ENCODE data around the gene ABCB11.
A peak's percentile ranks its signal among the peaks of the same experiment; 100 is the strongest.
"Not testable (repeated sequence)": the region's sequence is repeated elsewhere in the genome, so short reads cannot be mapped to it uniquely, and the experiment has no call there.

ABCB11 gene

GRCh38 chr2:169031202-169031601 lies at the start of gene ABCB11:
TSS of gene ABCB11 (minus strand) at chr2:169031324. CDS start at chr2:169018125, 13,199 bp downstream.
- no peak for DNase-seq (ENCODE audit: extremely low read depth in 1 of 2, low read depth in 1 of 2)

- no peak for DNase-seq (ENCODE audit: extremely low read depth in 1 of 2, low read depth in 1 of 2)
Observed at GRCh38 chr2:169080250-169081069, 49.3 kb upstream of the ABCB11 start.

- DNase-seq (ENCODE audit: extremely low read depth in 1 of 2, low read depth in 1 of 2): no peak
Observed at GRCh38 chr2:169077674-169078240, 46.6 kb upstream of the ABCB11 start.

- no peak for DNase-seq (ENCODE audit: extremely low read depth in 1 of 2, low read depth in 1 of 2)
Observed at GRCh38 chr2:169073963-169074751, 43.0 kb upstream of the ABCB11 start.

DNA sequence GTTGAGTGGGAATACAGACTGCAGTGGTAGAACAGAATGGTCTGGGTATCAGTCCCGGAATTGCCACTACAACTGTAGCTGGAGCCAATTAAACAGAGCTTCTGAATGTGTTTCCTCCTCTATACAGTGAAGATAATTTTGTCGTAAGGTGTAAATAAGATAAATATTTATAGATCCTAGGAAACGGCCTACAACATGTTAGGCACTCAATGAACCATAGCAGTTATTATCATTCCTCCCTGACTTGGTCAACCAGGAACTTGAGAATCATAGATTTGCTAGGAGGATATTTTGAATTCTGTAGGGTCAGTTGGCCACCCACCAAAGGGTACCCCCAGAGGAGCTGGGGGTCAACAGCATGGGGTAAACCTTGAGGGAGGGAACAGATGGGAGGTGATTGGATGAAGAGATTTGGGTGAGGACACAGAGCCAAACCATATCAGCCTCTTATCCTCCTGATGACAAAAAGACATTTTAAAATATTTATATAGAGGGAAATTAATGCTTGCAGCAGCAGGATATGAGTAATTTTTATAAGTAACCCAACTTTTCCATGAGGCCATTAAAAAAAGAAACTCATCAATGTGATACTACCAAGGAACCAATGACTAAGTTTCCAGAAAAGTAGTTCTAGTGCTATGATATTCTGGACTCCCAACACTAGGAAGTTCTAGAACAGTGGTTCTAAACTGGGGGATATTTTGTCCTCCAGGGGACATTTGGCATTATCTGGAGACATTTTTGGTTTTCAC lies 42.3 kb upstream of the ABCB11 start:
- DNase-seq (ENCODE audit: extremely low read depth in 1 of 2, low read depth in 1 of 2): no peak

DNA sequence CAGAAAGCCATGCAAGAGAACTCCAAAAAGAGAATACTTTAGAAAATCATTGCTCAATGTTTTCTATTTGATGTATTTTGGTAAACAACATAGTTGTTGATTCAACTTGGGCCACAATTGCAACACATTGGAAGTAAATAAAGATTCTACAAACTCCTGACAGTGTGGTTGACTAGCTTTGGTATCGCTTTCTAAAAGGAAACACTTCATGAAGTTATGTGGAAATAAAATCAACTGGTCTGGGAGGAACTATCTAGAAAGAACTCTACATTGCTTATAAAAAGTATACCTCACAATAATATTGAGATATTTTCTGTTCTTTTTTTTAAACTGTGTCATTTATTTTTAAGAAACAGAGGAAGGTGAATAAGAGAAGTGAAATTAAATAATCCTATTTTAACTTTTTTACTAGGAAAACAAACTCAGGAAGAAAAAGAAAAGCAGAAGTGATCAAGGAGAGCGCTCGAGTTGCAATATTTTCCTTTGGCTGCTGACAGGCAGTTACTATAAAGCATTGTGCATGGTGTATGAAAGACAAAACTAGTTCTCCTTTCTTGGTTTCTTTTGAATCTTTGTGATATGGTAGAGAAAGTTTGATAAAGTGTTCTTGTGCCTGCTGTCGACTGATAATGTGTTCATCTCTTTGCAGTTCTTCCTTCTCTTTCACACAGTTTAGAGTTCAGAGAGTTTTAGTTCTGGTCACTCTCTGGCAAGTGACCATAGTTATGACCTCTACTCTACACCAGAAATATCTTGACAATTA lies 41.2 kb upstream of the ABCB11 start:
- no peak for DNase-seq (ENCODE audit: extremely low read depth in 1 of 2, low read depth in 1 of 2)

DNA sequence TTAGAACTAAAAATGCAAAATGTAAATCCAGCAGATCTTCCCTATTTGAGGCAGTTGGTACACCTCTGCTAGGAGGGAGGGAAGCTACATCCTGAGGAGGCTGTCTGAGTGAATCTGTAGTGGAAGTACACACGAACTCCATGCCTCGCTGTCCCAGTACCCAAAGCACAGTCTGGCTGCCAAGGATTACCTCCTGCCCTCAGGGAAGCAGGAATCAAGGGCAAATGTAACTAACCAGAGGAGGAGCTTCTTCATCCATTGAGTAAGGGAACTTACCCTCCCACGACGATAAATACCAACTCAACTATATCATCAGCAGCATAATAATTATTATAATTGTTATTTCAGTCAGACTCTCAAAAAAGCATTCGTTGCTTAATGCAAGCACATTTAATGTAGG lies 40.3 kb upstream of the ABCB11 start:
- DNase-seq (ENCODE audit: extremely low read depth in 1 of 2, low read depth in 1 of 2): no peak

DNA sequence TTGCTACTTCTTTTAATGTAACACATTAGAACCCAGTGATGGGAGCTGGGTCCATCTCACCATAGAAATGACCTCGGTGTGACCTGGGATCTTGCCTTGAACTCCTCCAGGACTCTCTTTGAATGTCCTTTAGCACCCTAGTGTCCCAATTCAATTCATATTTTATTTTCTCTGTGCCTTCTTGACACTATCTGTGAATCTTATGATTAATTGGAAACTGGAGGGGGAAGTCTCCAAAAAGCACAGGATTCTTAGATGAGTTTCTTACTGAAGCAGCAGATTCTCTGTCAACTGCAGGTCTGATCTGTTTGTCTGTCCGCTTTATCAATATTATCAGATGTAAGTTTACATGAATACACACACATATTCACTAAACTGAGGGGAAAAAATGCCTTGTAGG lies 38.7 kb upstream of the ABCB11 start:
- DNase-seq (ENCODE audit: extremely low read depth in 1 of 2, low read depth in 1 of 2): no peak

GRCh38 chr2:169069341-169069740 lies 38.2 kb upstream of the ABCB11 start, which contains the start of gene DHRS9:
TSS of gene DHRS9 (plus strand) at chr2:169069563. CDS start at chr2:169081582, 12,019 bp downstream.
- peak in 1 of 2 donors; percentile 44 for DNase-seq (ENCODE audit: extremely low read depth in 1 of 2, low read depth in 1 of 2)

DNA sequence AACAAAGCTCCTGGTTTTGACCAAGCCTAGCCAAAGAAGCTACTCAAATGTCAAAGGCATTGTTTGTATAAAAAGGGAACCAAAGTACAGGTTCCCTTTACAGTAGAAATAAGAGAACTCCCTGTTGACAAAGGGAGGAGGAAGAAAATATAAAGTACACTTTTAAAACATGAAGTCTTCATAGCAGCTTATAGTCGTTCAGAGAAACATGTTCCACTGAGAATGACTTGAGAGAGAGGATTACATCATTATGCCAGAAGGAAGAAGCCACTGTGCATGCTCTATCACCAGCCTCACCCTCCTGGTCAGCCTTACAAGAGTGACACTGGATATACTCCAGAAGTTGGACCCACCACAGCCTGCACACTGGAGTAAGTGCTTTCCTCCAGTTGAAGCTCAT lies 35.8 kb upstream of the ABCB11 start:
- DNase-seq (ENCODE audit: extremely low read depth in 1 of 2, low read depth in 1 of 2): no peak

DNA sequence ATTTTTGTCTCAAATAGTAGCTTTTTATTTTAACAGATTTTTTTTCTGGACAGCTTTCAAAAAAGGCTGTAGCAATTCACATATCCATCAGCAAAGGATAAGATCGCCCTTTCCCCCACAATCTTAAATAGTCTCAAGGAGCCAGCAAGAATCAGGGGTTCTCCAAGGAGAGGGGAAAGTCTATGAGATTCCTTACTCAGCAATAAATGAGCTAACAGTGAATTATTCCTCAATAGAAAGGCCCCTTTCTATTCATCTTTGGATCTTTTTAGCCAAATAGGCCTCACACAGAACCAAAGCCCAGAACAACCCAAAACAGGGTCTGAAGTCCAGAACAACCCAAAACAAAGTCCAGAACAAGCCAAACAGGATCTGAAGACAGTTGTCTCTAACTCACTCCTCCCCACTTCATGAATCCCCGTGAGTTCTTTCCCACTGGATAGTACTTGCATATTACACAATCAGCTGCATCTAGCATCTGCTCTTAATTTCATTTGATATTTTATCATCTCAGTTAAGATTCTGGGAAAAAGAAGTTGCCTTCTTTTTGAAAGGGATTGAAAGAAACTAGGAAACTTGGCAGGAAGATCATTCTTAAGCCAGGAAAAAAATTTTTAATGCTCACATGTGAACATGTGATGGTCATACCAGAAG lies 34.9 kb upstream of the ABCB11 start:
- DNase-seq (ENCODE audit: extremely low read depth in 1 of 2, low read depth in 1 of 2): no peak

DNA sequence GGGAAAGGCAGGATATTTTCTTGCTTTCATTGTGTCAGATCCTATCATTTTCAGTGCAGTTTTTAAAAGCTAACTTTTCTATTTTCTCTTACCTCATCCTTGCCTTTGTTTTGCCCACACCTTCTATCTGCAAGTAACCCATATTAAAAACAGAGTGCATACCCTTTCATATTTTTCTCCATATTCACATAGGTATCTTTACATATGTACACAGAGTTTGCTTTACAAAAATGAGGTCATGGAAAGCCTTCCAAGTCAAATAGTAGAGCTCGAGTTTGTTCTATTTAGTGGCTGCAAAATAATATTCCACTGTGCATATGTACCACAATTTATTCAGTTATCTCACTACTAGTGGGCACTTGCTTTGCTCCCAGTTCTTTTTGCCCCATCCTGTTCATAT lies 34.3 kb upstream of the ABCB11 start:
- no peak for DNase-seq (ENCODE audit: extremely low read depth in 1 of 2, low read depth in 1 of 2)

GRCh38 chr2:169064199-169064598 lies 33.1 kb upstream of the ABCB11 start:
- DNase-seq (ENCODE audit: extremely low read depth in 1 of 2, low read depth in 1 of 2): not testable (repeated sequence)

DNA sequence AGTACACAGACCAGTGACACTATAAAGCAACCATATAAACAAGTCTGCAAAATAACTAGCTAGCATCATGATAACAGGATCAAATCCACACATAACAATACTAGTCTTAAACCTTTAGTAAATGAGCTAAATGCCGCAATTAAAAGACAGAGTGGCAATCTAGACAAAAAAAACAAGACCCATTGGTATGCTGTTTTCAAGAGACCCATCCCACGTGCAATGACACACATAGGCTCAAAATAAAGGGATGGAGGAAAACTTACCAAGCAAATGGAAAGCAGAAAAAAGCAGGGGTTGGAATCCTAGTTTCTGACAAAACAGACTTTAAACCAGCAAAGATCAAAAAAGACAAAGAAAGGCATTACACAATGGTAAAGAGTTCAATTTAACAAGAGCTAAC lies 23.5 kb upstream of the ABCB11 start:
- DNase-seq (ENCODE audit: extremely low read depth in 1 of 2, low read depth in 1 of 2): not testable (repeated sequence)

- no peak for DNase-seq (ENCODE audit: extremely low read depth in 1 of 2, low read depth in 1 of 2)
Observed at GRCh38 chr2:169050476-169051240, 19.5 kb upstream of the ABCB11 start.

DNA sequence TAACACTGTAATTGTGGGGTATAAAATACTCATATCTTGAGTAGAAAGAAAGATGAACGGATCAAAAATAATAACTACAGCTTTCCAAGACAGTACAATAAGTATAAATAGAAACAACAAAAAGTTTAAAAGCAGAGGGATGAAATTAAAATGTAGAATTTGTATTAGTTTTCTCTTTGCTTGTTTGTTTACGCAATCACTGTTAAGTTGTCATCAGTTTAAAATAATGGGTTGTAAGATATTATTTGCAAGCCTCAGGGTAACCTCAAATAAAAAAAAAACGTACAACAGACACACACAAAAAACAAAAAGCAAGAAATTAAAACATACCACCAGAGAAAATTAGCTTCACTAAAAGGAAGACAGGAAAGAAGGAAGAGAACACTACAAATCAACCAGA lies 18.0 kb upstream of the ABCB11 start:
- DNase-seq (ENCODE audit: extremely low read depth in 1 of 2, low read depth in 1 of 2): no peak

- DNase-seq (ENCODE audit: extremely low read depth in 1 of 2, low read depth in 1 of 2): no peak
Observed at GRCh38 chr2:169047256-169048250, 16.4 kb upstream of the ABCB11 start.
